Lung (tissue), 12 donors: ENCODE results near the gene CNIH3. TPM values are rescaled to one million over a fixed set of nuclear protein-coding genes. Genes with fewer than 3 reads are reported as not detected.

Experiments
- ATAC-seq: fragments of 200-7000 bp; cut with Tn5 transposase; one replicate; pipeline ENCODE4 v1.9.1; 2020; ENCODE audit warnings: moderate number of reproducible peaks; ENCODE audit not compliant: insufficient read depth, low FRiP score
- DNase-seq, 3 donors: peaks; one replicate each; pipeline ENCODE4 v3.0.0-alpha.2; 2013 to 2017
- H3K27ac ChIP-seq, 2 donors: one replicate each; pipeline ENCODE4 v1.5.1; 2013; ENCODE audit warnings: mild to moderate bottlenecking in 2 of 2, moderate library complexity in 2 of 2, control low read depth in 1 of 2, inconsistent platforms in 1 of 2, low read depth in 1 of 2, low read length in 1 of 2
- H3K27me3 ChIP-seq, 3 donors: one replicate each; pipeline ENCODE4 v1.5.1; 2013; ENCODE audit warnings: low read length in 2 of 3; ENCODE audit not compliant: control insufficient read depth in 3 of 3, insufficient read depth in 3 of 3
- H3K36me3 ChIP-seq, 4 donors: one replicate each; pipeline ENCODE4 v1.5.1; 2013; ENCODE audit warnings: low read length in 4 of 4, mild to moderate bottlenecking in 1 of 4, moderate library complexity in 1 of 4; ENCODE audit not compliant: control insufficient read depth in 4 of 4, insufficient read depth in 4 of 4
- H3K4me1 ChIP-seq, 5 donors: one replicate each; pipeline ENCODE4 v1.5.1; 2013; ENCODE audit warnings: low read length in 5 of 5, mild to moderate bottlenecking in 2 of 5, moderate library complexity in 1 of 5; ENCODE audit not compliant: control insufficient read depth in 5 of 5, insufficient read depth in 5 of 5
- H3K4me3 ChIP-seq: one replicate; pipeline ENCODE4 v1.5.1; 2013; ENCODE audit warnings: mild to moderate bottlenecking, control low read depth, moderate library complexity
- H3K9ac ChIP-seq, 2 donors: one replicate each; pipeline ENCODE4 v1.5.1; 2013; ENCODE audit warnings: low read length in 2 of 2, control low read depth in 1 of 2; ENCODE audit not compliant: insufficient read depth in 1 of 2
- H3K9me3 ChIP-seq, 4 donors: one replicate each; pipeline ENCODE4 v1.5.1; 2013; ENCODE audit warnings: low read length in 3 of 4, mild to moderate bottlenecking in 1 of 4, moderate library complexity in 1 of 4; ENCODE audit not compliant: control insufficient read depth in 4 of 4, insufficient read depth in 3 of 4
- WGBS, 2 donors: extraction: QIAGEN DNeasy Blood & Tissue Kit; methylation state at CpG; one replicate each; pipeline ENCODE4 v1.1.7; 2013; 5-methylcytosine and 5-hydroxymethylcytosine counted together
- polyA plus RNA-seq, 2 donors: library from polyadenylated mRNA; stranded (reverse); fragments of 200-250 nt; gene quantifications; one replicate each; pipeline ENCODE4 v1.2.1, GENCODE V29; 2013
- total RNA-seq, 2 donors: library from RNA; depleted of rRNA in 1 of 2; stranded (reverse); fragments of >200 nt in 1 of 2; gene quantifications; one replicate each; pipeline ENCODE4 v1.2.1, GENCODE V29; 2014 to 2021
- TF ChIP-seq, protein P1 (sequence below): IDR thresholded peaks from 2 replicates; pipeline ENCODE4 v1.5.1; 2012; ENCODE audit warnings: mild to moderate bottlenecking; ENCODE audit errors: control extremely low read depth, extremely low read depth
- donor health status: control.
- donor health status: control.
- donor health status: Bipolar disorder and iron deficiency.
- donor health status: healthy.
- donor health status: DM: yes; HTN: yes; CAD: no.

Gene CNIH3
- total and polyA plus RNA-seq, 4 donors: 0.70 to 5.2 (median 2.9) TPM

DNA sequence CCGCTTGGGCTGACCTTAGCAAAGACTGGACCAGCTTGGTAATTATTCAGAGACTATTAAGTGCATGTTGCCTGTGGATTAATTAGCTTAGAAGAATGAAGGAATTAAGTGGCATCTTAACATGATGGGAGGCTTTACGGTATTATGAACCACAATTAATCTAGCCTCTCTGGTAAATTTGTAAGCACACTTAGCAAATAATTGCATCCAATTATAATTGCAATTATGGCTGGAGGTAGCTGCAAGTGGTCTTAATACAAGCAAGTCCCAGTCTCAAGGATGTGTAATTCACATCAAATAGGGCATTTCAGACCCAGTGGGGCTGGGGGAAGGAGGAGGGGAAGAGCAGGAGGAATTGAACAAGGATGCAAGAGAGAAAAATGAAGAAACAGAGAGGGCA lies 151.6 kb downstream of the CNIH3 start:
- no peak overlapping the region for H3K4me3 ChIP-seq
- TF ChIP-seq, protein P1, sequence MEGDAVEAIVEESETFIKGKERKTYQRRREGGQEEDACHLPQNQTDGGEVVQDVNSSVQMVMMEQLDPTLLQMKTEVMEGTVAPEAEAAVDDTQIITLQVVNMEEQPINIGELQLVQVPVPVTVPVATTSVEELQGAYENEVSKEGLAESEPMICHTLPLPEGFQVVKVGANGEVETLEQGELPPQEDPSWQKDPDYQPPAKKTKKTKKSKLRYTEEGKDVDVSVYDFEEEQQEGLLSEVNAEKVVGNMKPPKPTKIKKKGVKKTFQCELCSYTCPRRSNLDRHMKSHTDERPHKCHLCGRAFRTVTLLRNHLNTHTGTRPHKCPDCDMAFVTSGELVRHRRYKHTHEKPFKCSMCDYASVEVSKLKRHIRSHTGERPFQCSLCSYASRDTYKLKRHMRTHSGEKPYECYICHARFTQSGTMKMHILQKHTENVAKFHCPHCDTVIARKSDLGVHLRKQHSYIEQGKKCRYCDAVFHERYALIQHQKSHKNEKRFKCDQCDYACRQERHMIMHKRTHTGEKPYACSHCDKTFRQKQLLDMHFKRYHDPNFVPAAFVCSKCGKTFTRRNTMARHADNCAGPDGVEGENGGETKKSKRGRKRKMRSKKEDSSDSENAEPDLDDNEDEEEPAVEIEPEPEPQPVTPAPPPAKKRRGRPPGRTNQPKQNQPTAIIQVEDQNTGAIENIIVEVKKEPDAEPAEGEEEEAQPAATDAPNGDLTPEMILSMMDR: no peak
- 89 to 95% methylated on average over 2 of the region's 2 CpGs for WGBS, 2 donors

DNA sequence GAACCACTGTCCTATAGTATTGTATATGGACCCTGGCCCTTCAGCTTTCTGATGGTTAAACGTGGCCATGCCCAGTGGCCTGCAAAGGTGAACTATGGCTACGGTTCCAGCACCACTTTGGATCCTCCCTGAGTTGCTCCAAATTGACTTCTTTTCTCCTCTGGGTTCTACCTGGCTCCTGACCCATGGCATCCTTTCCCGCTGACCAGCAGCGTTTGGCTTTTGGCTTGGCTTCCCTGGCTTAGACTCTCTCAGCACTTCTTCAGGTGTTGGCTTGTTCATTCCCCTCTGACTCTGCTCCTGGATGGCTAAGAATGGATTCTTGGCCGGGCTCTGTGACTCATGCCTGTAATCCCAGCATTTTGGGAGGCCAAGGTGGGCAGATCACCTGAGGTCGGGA lies 152.9 kb downstream of the CNIH3 start:
- H3K27me3 ChIP-seq: peaks cover 0 to 2% (median 0%) of the 10 kb centered on the region in 3 donors
- TF ChIP-seq, protein P1: no peak
- H3K4me1 ChIP-seq: no peaks in the 10 kb centered on the region
- no peak overlapping the region for H3K27ac ChIP-seq
- no peak overlapping the region for H3K4me3 ChIP-seq
- no peak overlapping the region for H3K9ac ChIP-seq
- no peak for DNase-seq
- no peak for ATAC-seq
- WGBS, 2 donors: 87 to 93% methylated on average over 6 of the region's 6 CpGs
- no peaks in the 10 kb centered on the region for H3K36me3 ChIP-seq
- H3K9me3 ChIP-seq: peaks cover 0 to 2% (median 0%) of the 10 kb centered on the region in 4 donors

More for the DNA sequence above, 151.6 kb downstream of the CNIH3 start:
- DNase-seq (no peak), ATAC-seq (no peak)
- Histone ChIP-seq H3K9me3 (peaks cover 0 to 5% (median 0%) of the 10 kb centered on the region in 4 donors), H3K27ac (no peak overlapping the region), H3K36me3 (no peaks in the 10 kb centered on the region), H3K9ac (no peak overlapping the region), H3K4me1 (no peaks in the 10 kb centered on the region), H3K27me3 (peaks cover 0 to 2% (median 0%) of the 10 kb centered on the region in 3 donors)

DNA sequence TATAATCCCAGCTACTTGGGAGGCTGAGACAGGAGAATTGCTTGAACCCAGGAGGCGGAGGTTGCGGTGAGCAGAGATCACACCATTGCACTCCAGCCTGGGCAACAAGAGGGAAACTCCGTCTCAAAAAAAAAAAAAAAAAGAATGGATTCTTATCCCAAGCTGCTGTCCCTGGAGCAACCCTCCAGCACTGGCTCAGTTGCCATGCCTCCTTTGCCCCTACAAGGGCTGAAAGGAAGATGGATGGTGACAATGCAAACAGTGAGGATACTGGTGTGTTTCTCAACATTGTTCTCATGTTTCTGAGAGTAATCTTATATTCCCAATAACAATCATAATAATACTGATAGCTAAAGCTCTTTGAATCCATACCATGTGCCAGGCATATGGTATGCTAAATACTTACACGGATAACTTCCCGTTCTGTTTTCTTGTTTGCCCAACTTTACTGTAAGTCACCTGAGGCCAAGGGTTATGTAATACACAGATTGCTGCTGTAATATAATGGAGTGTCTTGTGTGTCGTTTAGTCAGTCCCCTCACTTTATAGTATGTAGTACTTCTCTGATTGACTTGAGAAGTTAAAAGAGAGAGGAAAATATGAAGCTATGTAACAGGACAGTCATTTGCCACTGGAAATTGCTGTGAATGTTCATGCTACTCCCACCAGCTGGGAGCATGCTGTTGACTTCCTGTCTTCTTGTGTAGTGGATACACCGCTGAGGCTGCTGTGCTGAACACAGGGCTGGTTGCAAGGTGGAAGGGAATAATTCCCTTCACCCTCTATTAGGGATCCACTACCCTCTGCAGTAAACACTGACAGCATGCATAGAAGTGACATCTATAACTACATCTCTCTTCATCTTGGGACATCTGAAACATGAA lies 153.6 kb downstream of the CNIH3 start:
- DNase-seq: no peak
- ATAC-seq: no peak
- no peak overlapping the region for H3K9ac ChIP-seq
- H3K4me1 ChIP-seq: no peaks in the 10 kb centered on the region
- H3K27ac ChIP-seq: no peak overlapping the region
- 65 to 73% methylated on average over 7 of the region's 7 CpGs for WGBS, 2 donors
- H3K36me3 ChIP-seq: no peaks in the 10 kb centered on the region
- H3K9me3 ChIP-seq: peaks cover 0 to 5% (median 0%) of the 10 kb centered on the region in 4 donors
- TF ChIP-seq, protein P1: no peak
- peaks cover 0 to 2% (median 0%) of the 10 kb centered on the region in 3 donors for H3K27me3 ChIP-seq
- H3K4me3 ChIP-seq: no peak overlapping the region
